GM19452 (cell line): ENCODE measurements around the gene ZSWIM7.
"Not testable (repeated sequence)": the region's sequence is repeated elsewhere in the genome, so short reads cannot be mapped to it uniquely, and the experiment has no call there.

Source experiments
- ATAC-seq: cut with Tn5 transposase; IDR thresholded peaks from one replicate; pipeline ENCODE4 v1.9.1; 2021; ENCODE audit not compliant: unreplicated experiment

The ZSWIM7 gene

DNA sequence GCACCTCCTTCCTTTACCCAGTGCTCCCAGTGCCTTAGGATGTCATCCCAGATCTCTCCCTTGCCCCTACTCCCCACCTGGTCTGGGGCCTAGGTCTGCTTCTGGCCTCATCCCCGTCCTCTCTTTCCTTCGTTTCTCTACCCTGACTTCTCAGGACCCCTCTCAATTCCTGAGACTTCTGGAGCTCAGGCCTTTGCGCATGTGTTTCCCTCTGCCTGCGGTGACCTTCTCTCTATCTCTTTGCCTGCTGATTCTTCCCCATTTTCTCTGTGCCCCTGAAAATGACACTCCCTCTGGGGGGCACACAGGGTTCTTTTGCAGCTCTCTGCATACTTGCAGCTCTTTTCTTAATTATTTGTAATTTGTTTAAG is 41.0 kb downstream of the ZSWIM7 start:
- ATAC-seq = no peak

- ATAC-seq = no peak
These were observed 41.7 kb downstream of the ZSWIM7 start for GRCh38 chr17:15957608-15958307.

- no peak for ATAC-seq
These were observed 42.3 kb downstream of the ZSWIM7 start for GRCh38 chr17:15957206-15957605.

- no peak for ATAC-seq
These were observed 43.5 kb downstream of the ZSWIM7 start for GRCh38 chr17:15955793-15956541.

DNA sequence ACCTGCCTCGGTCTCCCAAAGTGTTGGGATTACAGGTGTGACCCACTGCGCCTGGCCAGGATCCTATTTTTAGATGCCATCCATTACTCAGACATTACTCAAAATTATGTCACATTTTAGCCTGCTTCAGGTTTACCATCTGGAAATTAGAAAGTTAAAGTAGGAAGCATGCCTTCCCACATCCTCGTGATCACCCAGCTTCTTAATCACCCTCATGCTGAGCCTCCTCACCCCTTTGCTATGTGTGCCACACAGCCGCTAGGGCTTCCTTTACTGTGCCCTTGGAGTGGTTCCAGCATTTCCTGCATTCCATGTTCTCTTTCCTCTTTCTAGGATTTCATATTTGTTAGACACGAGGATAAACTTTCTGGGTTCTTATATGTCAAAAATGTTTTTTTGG is 45.3 kb downstream of the ZSWIM7 start:
- no peak for ATAC-seq

DNA sequence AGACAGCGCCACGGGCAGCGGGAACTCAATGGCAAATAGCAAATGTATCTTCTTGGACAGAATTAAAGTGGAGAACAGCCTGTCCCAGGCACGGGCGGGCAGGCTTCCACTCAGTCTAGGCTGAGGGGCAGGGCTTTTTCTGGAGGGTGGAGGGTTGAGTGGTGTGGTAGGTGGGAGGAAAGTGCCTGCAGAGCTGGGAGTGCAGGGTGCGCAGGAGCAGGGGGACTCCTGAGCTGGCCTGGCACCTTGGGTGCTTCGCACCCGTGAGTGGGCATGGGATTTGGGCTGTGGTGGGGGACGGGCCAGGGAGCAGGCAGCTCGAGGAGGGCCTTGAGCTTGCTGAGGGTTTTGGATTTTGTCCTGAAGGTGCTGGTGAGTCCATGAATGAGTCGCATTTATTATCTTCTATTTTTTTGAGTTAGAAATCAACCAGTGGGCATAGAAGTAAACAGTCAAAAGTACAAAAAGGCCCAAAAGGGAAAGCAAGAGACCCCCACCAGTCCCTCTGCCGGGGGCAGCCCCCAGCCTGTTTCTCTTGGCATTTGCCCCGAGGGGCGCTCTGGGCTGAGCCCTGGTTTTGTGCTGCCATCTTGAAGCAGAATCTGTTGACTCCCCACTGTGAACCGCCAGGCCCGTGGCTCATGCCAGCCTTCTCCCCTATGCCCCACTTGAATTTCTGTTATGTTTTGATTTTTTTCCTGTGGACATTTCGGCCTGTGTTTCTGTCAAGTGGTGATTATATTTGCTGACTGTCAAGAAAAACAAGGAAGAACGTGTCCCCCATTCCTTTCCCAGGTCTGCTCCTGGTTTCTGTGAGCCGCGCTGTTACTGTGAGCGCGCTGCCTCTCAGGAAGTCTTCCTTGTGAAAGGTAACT is 46.4 kb downstream of the ZSWIM7 start:
- no peak for ATAC-seq

- no peak for ATAC-seq
These were observed 47.4 kb downstream of the ZSWIM7 start for GRCh38 chr17:15952048-15952532.

GRCh38 chr17:15951368-15952047 is 48.0 kb downstream of the ZSWIM7 start:
- no peak for ATAC-seq

DNA sequence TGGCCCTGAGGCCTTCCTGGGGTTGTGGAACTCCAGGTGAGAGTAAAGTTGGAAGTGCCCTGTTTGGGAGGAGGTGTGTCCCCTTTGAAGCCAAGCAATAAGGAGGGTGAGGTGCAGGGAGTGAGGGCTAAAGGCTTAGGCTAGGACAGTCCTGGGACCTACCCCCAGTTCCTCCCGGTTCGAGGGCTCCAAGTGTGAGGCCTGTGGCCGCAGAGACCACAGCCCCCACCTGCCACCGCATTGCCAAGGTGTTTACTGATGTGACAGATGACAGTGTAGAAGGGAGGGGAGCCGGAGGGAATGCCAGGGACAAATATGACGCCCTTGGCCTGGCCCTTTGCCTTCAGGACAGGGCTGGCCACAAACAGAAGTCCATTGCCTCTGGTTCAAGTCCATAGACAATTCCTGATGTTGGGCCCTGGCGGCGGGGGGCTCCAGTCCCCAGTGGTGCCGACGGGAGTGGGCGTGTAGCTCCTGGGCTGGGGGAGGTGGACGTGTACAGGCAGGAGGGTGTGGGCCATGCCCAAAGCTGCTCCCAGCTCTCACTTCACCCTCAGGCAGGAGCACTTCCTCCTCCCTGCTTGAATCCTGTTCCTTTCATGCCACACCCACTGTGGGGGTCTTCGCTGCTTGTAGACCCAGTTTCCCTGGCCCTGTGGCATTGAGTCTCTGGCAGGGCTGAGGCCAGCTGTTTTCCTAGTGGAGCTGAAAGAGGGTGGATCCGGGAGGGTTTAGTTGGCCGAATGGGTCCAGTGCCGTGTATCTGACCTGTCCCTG is 51.3 kb downstream of the ZSWIM7 start:
- no peak for ATAC-seq

DNA sequence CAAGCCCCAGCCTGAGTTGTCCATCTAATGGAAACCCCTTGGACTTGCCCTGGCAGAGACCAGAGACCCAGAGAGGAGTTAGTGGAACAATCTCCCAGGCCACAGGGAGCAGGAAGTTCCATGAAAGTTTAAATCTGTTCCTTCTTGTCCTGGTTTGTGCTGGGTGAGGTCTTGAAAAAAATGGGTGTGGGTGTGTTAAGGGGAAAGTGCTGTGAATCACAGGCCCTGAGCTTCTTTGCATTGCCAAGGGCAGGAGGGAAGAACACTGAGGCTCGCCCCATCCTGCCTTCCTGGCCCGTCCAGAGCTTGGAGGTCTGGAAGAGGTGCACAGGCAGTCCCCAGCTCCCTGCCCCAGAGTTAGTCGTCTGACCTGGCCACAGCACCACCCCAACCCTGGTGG is 52.2 kb downstream of the ZSWIM7 start:
- ATAC-seq = no peak

- no peak for ATAC-seq
These were observed 52.8 kb downstream of the ZSWIM7 start for GRCh38 chr17:15946611-15947120.

- ATAC-seq = no peak
These were observed 53.8 kb downstream of the ZSWIM7 start for GRCh38 chr17:15945527-15946191.

- peak; percentile 54 for ATAC-seq
These were observed 54.6 kb downstream of the ZSWIM7 start, which contains the start of gene ADORA2B for GRCh38 chr17:15944759-15945526. Gene ADORA2B (plus strand): TSS chr17:15945130. CDS start chr17:15945249, 119 bp downstream.

DNA sequence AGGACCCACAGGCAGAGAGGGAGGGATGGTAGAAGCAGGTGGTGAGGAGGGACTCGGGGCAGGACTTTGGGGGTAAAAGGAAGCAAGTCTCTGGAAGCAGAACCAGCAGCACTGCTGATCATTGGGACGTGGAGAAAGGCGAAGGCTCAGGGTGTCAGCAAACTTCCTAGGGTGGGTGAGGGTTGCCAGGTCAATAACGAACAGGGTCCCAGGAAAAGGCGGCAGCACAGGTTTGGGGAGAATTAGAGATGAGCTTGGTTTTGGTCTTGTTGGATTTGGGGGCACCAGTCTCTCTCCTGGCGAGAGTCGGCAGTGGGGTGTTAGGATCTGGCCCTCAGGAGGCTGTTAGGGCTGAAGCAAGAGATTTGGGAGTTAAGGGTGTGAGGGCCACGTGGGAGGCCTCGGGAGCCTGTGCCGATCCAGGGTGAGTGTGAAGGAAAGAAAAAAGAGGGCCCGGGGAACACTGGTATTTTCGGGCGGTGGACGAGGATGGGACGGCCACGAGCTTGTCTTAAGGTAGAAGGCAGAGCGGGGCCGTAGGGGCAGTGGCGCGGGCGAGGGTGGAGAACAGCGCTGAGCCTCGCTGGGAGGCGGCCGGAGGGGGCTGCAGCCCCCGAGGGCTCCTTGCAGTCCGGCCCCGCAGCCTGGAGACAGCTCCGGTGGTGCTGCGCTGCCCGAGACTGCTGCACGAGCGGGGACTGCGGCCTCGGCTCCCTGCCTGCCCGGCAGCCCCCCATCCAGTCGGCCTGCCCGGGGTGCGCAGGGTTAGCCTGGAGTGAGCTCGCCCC is 55.3 kb downstream of the ZSWIM7 start:
- no peak for ATAC-seq

- no peak for ATAC-seq
These were observed 57.2 kb downstream of the ZSWIM7 start for GRCh38 chr17:15942207-15942833.

GRCh38 chr17:15941781-15942180 is 57.7 kb downstream of the ZSWIM7 start:
- no peak for ATAC-seq

DNA sequence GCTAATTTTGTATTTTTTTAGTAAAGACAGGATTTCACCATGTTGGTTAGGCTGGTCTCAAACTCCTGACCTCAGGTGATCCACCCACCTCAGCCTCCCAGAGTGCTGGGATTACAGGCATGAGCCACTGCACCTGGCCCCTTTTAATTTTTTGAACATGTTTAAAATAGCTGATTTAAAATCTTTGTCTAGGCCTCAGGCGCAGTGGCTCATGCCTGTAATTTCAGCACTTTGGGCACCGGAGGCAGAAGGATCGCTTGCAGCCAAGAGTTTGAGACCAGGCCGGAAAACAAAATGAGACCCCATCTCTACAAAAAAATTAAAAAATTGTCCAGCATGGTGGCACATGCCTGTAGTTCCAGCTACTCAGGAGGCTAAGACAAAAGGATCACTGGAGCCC is 63.0 kb downstream of the ZSWIM7 start:
- not testable (repeated sequence) for ATAC-seq
